ENCODE results near the gene UBE2R2.
"Not testable (repeated sequence)": the region's sequence is repeated elsewhere in the genome, so short reads cannot be mapped to it uniquely, and the experiment has no call there.

UBE2R2 gene, protein sequence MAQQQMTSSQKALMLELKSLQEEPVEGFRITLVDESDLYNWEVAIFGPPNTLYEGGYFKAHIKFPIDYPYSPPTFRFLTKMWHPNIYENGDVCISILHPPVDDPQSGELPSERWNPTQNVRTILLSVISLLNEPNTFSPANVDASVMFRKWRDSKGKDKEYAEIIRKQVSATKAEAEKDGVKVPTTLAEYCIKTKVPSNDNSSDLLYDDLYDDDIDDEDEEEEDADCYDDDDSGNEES

GRCh38 chr9:33816327-33817252, at the start of gene UBE2R2:
Gene UBE2R2 (plus strand): TSS chr9:33817160. CDS start chr9:33817758, 598 bp downstream.
- DNase-seq (ENCODE audit: low read depth) = peak; percentile 79

DNA sequence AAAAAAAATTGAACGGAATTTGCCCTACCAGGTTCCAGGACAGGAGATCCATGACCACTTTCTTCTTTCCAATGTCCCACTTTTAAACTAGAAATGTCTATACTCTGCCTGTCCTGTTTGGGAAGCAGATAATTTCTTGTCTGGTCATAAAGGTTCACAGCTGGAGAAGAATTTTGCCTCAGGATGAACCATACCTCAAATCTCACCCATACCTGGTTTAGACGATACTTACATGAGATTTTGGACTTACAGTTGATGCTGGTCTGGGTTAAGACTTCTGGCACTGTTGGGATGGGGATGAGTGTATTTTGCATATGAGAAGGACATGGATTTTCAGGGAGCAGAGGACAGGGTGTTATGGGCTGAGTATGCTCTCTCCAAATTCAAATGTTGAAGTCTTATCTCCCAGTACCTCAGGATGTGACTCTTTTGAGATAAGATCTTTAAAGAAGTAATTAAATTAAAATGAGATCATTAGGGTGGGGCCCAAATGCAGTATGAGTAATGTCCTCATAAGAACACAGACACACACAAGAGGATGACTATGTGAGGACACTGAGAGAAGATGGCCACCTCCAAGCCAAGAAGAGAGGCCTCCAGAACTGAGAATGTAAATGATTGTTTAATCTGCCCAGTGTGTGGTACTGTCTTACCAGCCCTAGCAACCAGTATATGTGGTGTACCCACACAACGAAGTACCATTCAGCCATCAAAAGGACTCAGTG, 46.6 kb upstream of the UBE2R2 start:
- not testable (repeated sequence) for DNase-seq (ENCODE audit: low read depth)

DNA sequence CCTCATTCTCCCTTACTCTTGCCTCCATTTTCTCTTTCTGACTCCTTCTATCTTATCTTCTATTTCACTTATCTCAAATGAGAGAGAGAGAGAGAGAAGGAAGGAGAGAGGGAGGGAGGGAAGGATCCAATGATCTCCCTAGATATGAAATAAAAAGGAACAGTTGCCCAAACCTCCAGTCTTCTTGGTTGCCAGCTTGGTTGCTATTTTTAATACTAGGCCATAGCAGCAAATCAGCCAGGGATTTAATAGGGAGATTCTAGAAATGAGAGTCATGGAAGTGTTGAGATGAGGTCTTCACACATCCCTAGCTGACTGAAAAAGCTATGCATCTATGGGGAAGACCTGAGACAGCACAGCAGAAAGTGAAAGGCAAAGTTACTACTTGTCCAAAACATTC, 43.8 kb upstream of the UBE2R2 start:
- DNase-seq (ENCODE audit: low read depth) = not testable (repeated sequence)

DNA sequence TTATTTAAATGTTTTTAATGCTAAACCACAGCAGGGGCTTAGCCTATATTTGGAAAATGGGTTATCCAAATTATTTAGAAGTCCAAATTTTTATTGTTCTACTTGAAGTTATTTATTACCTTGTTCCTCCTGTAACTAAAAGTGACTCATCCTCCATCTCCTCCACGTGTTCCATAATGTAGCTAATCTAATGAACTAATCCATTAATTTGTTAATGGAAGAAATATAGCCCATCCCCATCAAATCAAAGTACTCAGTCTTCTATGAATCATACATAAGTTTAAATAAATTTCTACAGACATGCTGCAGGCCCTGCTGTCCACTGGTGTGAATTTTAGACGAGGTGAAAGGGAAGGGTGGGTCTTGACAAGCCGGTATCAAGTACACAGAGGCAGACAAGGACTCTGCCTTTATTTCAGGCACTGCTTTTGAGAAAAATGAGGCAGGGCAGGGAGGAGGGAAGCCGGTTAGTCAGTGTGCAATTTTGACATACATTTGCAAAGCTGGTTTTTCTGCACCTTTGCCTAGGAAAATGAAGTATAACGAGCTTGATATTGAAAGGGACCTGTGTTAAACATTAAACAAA, 42.8 kb upstream of the UBE2R2 start:
- DNase-seq (ENCODE audit: low read depth) = not testable (repeated sequence)

DNA sequence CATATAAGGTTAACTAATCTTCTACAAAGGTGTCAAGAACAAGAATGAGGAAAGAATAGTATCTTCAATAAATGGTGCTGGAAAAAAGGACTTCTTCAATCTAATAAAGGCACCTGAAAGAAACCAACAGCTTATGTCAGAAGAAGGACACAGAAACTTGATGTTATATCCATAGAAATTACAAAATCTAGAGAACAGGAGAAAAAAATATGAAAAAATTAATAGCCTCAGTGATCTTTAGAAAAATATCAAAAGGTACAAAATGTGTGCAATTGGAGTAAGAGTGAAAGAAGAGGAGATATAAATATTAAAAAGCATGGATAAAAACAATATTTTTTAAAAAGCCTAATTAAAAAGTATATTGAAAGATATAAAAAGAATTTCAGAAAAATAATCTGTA, 40.4 kb upstream of the UBE2R2 start:
- no peak for DNase-seq (ENCODE audit: low read depth)

- DNase-seq (ENCODE audit: low read depth) = no peak
These were observed 38.1 kb upstream of the UBE2R2 start for GRCh38 chr9:33778700-33779351.

- no peak for DNase-seq (ENCODE audit: low read depth)
These were observed 36.7 kb upstream of the UBE2R2 start for GRCh38 chr9:33780276-33780675.

GRCh38 chr9:33781736-33782135, 35.2 kb upstream of the UBE2R2 start:
- DNase-seq (ENCODE audit: low read depth) = no peak

GRCh38 chr9:33782395-33783152, 34.4 kb upstream of the UBE2R2 start:
- DNase-seq (ENCODE audit: low read depth) = no peak

- no peak for DNase-seq (ENCODE audit: low read depth)
These were observed 31.0 kb upstream of the UBE2R2 start for GRCh38 chr9:33785914-33786313.

DNA sequence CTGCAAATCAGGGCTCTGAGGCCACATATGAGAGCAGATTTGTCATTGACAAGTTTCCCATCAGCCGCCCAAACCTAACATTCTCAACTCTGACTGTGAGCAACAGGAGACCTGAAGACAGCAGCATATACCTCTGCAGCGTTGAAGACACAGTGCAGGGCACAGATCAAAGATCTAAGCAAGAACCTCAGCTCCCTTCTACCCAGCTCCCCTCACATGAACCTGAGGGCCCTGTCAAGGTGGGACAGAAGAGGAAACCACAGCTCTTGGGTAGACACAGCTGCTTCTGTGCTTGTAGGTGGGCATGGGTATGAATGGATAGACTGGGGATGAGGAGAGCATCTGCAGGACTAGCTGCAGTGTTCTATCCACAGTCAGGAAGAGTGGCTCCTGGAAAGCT, 30.3 kb upstream of the UBE2R2 start:
- no peak for DNase-seq (ENCODE audit: low read depth)

DNA sequence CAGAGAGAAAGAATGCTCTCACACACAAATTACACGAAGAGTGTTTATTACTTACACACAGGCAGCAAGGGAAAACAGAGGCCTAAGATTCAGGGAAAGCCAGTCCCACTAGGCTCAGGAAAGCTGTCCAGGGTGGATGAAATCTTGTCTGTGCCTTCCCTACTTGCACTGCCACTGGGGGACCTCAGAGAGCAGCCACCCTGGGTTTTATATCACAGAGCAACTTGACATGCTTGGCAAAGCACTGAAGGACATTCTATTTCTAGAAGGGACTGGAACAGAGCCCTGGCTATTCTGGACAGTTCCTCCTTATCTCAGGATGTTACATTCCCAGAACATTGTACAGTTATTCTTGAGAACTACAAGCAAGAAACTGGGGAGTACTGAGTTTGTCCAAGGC, 29.1 kb upstream of the UBE2R2 start:
- no peak for DNase-seq (ENCODE audit: low read depth)

DNA sequence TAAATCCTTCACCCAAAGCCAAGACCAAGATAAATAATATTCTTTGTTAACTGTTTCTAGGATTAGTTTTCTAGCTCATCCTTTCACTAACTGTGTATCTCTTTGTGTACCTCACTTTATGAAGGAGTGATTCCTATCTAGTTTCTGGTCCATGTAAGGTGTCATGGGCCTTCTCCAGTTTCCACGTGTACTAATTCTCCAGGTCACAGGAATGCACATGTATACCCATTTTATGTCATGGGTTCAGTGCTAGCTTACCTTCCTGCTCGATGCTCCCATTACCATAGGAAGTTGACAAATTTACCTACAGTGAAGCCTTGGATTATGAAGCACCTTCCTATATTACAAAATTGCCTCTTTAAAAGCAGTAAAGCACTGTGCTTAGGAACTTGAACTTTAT, 27.5 kb upstream of the UBE2R2 start:
- DNase-seq (ENCODE audit: low read depth) = not testable (repeated sequence)

DNA sequence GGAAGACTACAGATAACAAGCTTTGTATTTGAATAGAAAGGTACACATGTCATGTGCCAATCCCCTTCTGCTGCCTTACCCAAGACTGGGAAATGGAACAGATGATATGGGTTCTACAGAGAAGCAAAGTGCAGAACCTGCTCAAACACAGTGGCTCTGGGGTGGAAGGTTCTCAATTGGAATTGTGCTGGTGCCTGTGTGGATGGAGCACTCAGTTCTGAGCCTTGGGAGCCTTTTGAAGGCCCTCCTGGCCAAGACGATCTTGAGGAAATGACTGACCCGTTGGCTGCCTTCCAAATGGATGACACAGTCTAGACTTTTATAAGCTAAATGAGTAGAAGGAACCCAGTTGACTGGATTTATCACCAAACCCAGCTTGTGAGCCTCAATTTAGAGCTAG, 25.8 kb upstream of the UBE2R2 start:
- no peak for DNase-seq (ENCODE audit: low read depth)

- not testable (repeated sequence) for DNase-seq (ENCODE audit: low read depth)
These were observed 23.5 kb upstream of the UBE2R2 start for GRCh38 chr9:33793496-33793895.

GRCh38 chr9:33794560-33794959, 22.4 kb upstream of the UBE2R2 start:
- no peak for DNase-seq (ENCODE audit: low read depth)

GRCh38 chr9:33795281-33795680, 21.7 kb upstream of the UBE2R2 start, which contains the start of gene PRSS3:
Gene PRSS3 (plus strand): TSS chr9:33795561. CDS start chr9:33795574, 13 bp downstream.
- DNase-seq (ENCODE audit: low read depth) = no peak

DNA sequence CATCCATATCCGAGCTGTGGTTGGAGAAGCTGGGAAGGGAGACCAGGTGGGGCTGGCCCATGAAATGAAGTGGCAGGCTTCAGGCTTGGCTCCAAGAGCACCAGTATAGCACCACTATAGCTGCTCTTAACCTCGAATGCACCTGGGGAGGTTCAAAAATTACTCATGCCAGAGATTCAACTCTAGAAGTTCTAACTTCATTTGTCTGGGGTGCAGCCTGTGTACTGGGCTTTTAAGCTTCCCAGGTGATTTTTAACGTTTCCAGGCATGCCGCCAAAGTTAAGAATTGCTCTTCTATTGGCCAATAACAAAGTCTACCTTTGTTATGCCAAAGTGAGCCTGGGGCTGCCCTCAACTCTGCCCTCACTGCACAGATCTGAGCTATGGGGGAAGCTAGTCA, 21.1 kb upstream of the UBE2R2 start:
- DNase-seq (ENCODE audit: low read depth) = no peak

DNA sequence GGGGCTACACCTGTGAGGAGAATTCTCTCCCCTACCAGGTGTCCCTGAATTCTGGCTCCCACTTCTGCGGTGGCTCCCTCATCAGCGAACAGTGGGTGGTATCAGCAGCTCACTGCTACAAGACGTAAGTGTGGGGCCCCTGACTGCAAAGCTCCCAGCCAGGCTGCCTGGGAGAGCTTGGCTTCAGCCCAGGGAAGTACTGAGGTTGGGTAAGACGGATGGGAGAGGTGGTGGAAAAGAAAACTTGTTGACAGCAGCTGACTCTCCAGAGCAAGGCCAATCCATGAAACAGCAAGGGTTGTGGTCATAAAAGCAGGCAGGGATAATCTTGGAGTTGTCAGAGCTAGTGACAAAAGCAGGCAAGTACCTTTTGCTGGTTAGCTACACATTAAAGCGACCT, 20.3 kb upstream of the UBE2R2 start:
- DNase-seq (ENCODE audit: low read depth) = not testable (repeated sequence)

- no peak for DNase-seq (ENCODE audit: low read depth)
These were observed 19.1 kb upstream of the UBE2R2 start for GRCh38 chr9:33797837-33798236.

GRCh38 chr9:33798545-33798944, 18.4 kb upstream of the UBE2R2 start:
- no peak for DNase-seq (ENCODE audit: low read depth)
